DND-41 (cell line): ENCODE measurements around the gene YY2.

Source experiments
- ATAC-seq: fragments of 200-7000 bp; cut with Tn5 transposase; 3 replicates; pipeline ENCODE4 v1.9.1; 2021; ENCODE audit warnings: low read depth; ENCODE audit not compliant: insufficient read depth
- DNase-seq: peaks from one replicate; pipeline ENCODE4 v3.0.0-alpha.2; 2020
- H2AFZ ChIP-seq: 2 replicates; pipeline ENCODE4 v1.6.0; 2012; ENCODE audit warnings: low read depth, low read length
- H3K27ac ChIP-seq: 2 replicates; pipeline ENCODE4 v1.5.1; 2012; ENCODE audit warnings: low read length, inconsistent platforms
- H3K27me3 ChIP-seq: fragments of 200-600 bp; sonication (generic); 2 replicates; pipeline ENCODE4 v1.6.0; 2012; ENCODE audit warnings: low read length, mild to moderate bottlenecking, inconsistent platforms; ENCODE audit not compliant: insufficient read depth, poor library complexity
- H3K36me3 ChIP-seq: 2 replicates; pipeline ENCODE4 v1.5.1; 2012; ENCODE audit warnings: low read length, inconsistent platforms; ENCODE audit not compliant: insufficient read depth
- H3K4me1 ChIP-seq: 2 replicates; pipeline ENCODE4 v1.5.1; 2012; ENCODE audit warnings: mild to moderate bottlenecking, low read length; ENCODE audit not compliant: insufficient read depth
- H3K4me2 ChIP-seq: 2 replicates; pipeline ENCODE4 v1.6.0; 2012; ENCODE audit warnings: mild to moderate bottlenecking, moderate library complexity, low read length, inconsistent platforms; ENCODE audit not compliant: insufficient read depth
- H3K4me3 ChIP-seq, 2 experiments: fragments of 200-600 bp in 1 of 2; shearing (Covaris generic) in 1 of 2; 2 replicates each; pipeline ENCODE4 v1.5.1; 2012 to 2016; ENCODE audit warnings: inconsistent platforms in 2 of 2, low read length in 2 of 2, mild to moderate bottlenecking in 2 of 2, low read depth in 1 of 2, moderate library complexity in 1 of 2
- H3K79me2 ChIP-seq: 2 replicates; pipeline ENCODE4 v1.6.0; 2012; ENCODE audit warnings: low read length, inconsistent platforms; ENCODE audit not compliant: insufficient read depth
- H3K9ac ChIP-seq: 2 replicates; pipeline ENCODE4 v1.6.0; 2012; ENCODE audit warnings: low read depth, mild to moderate bottlenecking, inconsistent platforms, low read length, moderate library complexity
- H3K9me3 ChIP-seq: 2 replicates; pipeline ENCODE4 v1.5.1; 2012; ENCODE audit warnings: low read length, moderate library complexity, mild to moderate bottlenecking, inconsistent platforms; ENCODE audit not compliant: insufficient read depth, severe bottlenecking
- H4K20me1 ChIP-seq: 2 replicates; pipeline ENCODE4 v1.6.0; 2012; ENCODE audit warnings: low read length; ENCODE audit not compliant: insufficient read depth
- CTCF ChIP-seq: IDR thresholded peaks from 2 replicates; pipeline ENCODE4 v1.5.1; 2012; ENCODE audit warnings: borderline replicate concordance, low read length, moderate library complexity, mild to moderate bottlenecking; ENCODE audit not compliant: poor library complexity, severe bottlenecking; ENCODE audit errors: extremely low read depth
- EZH2 ChIP-seq: IDR thresholded peaks from 3 replicates; pipeline ENCODE4 v1.6.1; 2012; ENCODE audit warnings: borderline replicate concordance, low read depth, mild to moderate bottlenecking, moderate library complexity, low read length, inconsistent platforms; ENCODE audit not compliant: severe bottlenecking

Gene YY2

GRCh38 chrX:21845096-21845495, 10.7 kb upstream of the YY2 start:
- Histone ChIP-seq H3K27me3 (no peaks in the 10 kb centered on the region), H3K4me3 (no peak overlapping the region), H2AFZ (no peak overlapping the region), H3K9ac (no peak overlapping the region), H3K4me1 (peaks cover 12% of the 10 kb centered on the region), H3K36me3 (peaks cover 11% of the 10 kb centered on the region; the same call in 1 of the 2 replicates), H4K20me1 (no peaks in the 10 kb centered on the region), H3K4me2 (no peak overlapping the region), H3K9me3 (no peaks in the 10 kb centered on the region), H3K27ac (no peak overlapping the region), H3K79me2 (peaks cover 12% of the 10 kb centered on the region)
- ATAC-seq (no peak), DNase-seq (no peak)
- no peak for TF ChIP-seq EZH2
- TF ChIP-seq CTCF, result no peak

GRCh38 chrX:21847342-21847741, 8.4 kb upstream of the YY2 start:
- TF ChIP-seq CTCF (no peak), EZH2 (no peak)
- no peaks in the 10 kb centered on the region for H3K27me3 ChIP-seq
- H4K20me1 ChIP-seq, result no peaks in the 10 kb centered on the region
- no peak for ATAC-seq
- H3K27ac ChIP-seq, result no peak overlapping the region
- peaks cover 11% of the 10 kb centered on the region; the same call in 1 of the 2 replicates for H3K36me3 ChIP-seq
- H3K4me1 ChIP-seq, result no peaks in the 10 kb centered on the region
- no peak overlapping the region for H3K4me3 ChIP-seq
- no peak overlapping the region for H2AFZ ChIP-seq
- DNase-seq, result no peak
- H3K9me3 ChIP-seq, result no peaks in the 10 kb centered on the region
- H3K4me2 ChIP-seq, result no peak overlapping the region
- H3K79me2 ChIP-seq, result no peaks in the 10 kb centered on the region
- no peak overlapping the region for H3K9ac ChIP-seq

GRCh38 chrX:21853578-21853977, 2.2 kb upstream of the YY2 start:
- TF ChIP-seq EZH2 (no peak), CTCF (no peak)
- Histone ChIP-seq H3K36me3 (peaks cover 15% of the 10 kb centered on the region), H3K4me2 (no peak overlapping the region), H3K27me3 (no peaks in the 10 kb centered on the region), H4K20me1 (no peaks in the 10 kb centered on the region), H3K9me3 (no peaks in the 10 kb centered on the region), H3K27ac (no peak overlapping the region), H2AFZ (no peak overlapping the region), H3K9ac (no peak overlapping the region), H3K4me1 (no peaks in the 10 kb centered on the region), H3K79me2 (no peaks in the 10 kb centered on the region), H3K4me3 (no peak overlapping the region)
- DNase-seq, result no peak
- no peak for ATAC-seq

- H3K4me2 ChIP-seq, result no peak overlapping the region
- ATAC-seq, result no peak
- H3K9me3 ChIP-seq, result no peaks in the 10 kb centered on the region
- no peaks in the 10 kb centered on the region for H3K79me2 ChIP-seq
- H3K4me3 ChIP-seq, result no peak overlapping the region
- peaks cover 15% of the 10 kb centered on the region for H3K36me3 ChIP-seq
- no peak overlapping the region for H3K27ac ChIP-seq
- TF ChIP-seq CTCF (no peak), EZH2 (no peak)
- no peaks in the 10 kb centered on the region for H3K4me1 ChIP-seq
- H2AFZ ChIP-seq, result no peak overlapping the region
- H3K9ac ChIP-seq, result no peak overlapping the region
- no peaks in the 10 kb centered on the region for H3K27me3 ChIP-seq
- no peak for DNase-seq
- no peaks in the 10 kb centered on the region for H4K20me1 ChIP-seq
Observed at GRCh38 chrX:21856504-21856903, 717 bp downstream of the YY2 start.
